DOHH2 (cell line): ENCODE results near the gene TNS1.

Experiments used
- H3F3A ChIP-seq: fragments of 200-600 bp; sonication (generic), shearing (Covaris generic); 2 replicates; pipeline ENCODE4 v1.6.0; 2016; ENCODE audit warnings: antibody characterized with exemption, mild to moderate bottlenecking; ENCODE audit not compliant: control insufficient read depth, insufficient read depth
- H3K27ac ChIP-seq: fragments of 200-600 bp; sonication (generic); 2 replicates; pipeline ENCODE4 v1.5.1; 2014; ENCODE audit warnings: low read depth, mild to moderate bottlenecking, low read length, moderate library complexity
- H3K27me3 ChIP-seq: fragments of 200-600 bp; sonication (generic); 2 replicates; pipeline ENCODE4 v1.6.1; 2014; ENCODE audit warnings: mild to moderate bottlenecking, low read length, mixed read lengths; ENCODE audit not compliant: control insufficient read depth
- H3K36me3 ChIP-seq: fragments of 200-600 bp; sonication (generic); 2 replicates; pipeline ENCODE4 v1.6.1; 2014; ENCODE audit warnings: mild to moderate bottlenecking, low read length, moderate library complexity, mixed read lengths; ENCODE audit not compliant: control insufficient read depth
- H3K4me1 ChIP-seq: fragments of 200-600 bp; sonication (generic); 2 replicates; pipeline ENCODE4 v1.6.1; 2014; ENCODE audit warnings: mild to moderate bottlenecking, low read length, mixed read lengths; ENCODE audit not compliant: control insufficient read depth
- H3K4me2 ChIP-seq: fragments of 200-600 bp; sonication (generic); 2 replicates; pipeline ENCODE4 v1.6.0; 2014; ENCODE audit warnings: mild to moderate bottlenecking, low read length, moderate library complexity
- H3K4me3 ChIP-seq: fragments of 200-600 bp; sonication (generic); 2 replicates; pipeline ENCODE4 v1.5.1; 2014; ENCODE audit warnings: mild to moderate bottlenecking, low read length, mixed read lengths
- H3K79me2 ChIP-seq: fragments of 200-600 bp; sonication (generic); 2 replicates; pipeline ENCODE4 v1.6.1; 2014; ENCODE audit warnings: mild to moderate bottlenecking, low read length, mixed read lengths; ENCODE audit not compliant: control insufficient read depth
- H3K9me2 ChIP-seq: fragments of 200-600 bp; sonication (generic); replicated peaks from 2 replicates; pipeline ENCODE4 v1.6.1; 2014; ENCODE audit warnings: mild to moderate bottlenecking, low read length, mixed read lengths; ENCODE audit not compliant: control insufficient read depth
- H3K9me3 ChIP-seq: fragments of 200-600 bp; sonication (generic); 2 replicates; pipeline ENCODE4 v1.6.1; 2014; ENCODE audit warnings: antibody characterized with exemption, low read length, mixed read lengths; ENCODE audit not compliant: control insufficient read depth, insufficient read depth
- H4K20me1 ChIP-seq: fragments of 200-600 bp; sonication (generic); 2 replicates; pipeline ENCODE4 v1.6.0; 2014; ENCODE audit warnings: low read depth, mild to moderate bottlenecking, antibody characterized with exemption, low read length, moderate library complexity; ENCODE audit not compliant: control insufficient read depth, insufficient read depth
- EZH2phosphoT487 ChIP-seq: fragments of 200-600 bp; sonication (generic); IDR thresholded peaks from 2 replicates; pipeline ENCODE4 v1.6.1; 2017; ENCODE audit warnings: borderline replicate concordance, mild to moderate bottlenecking, antibody characterized with exemption, low read length, moderate library complexity, mixed read lengths
- TF ChIP-seq, protein P1 (sequence below): fragments of 200-600 bp; sonication (generic); IDR thresholded peaks from one replicate; pipeline ENCODE4 v1.5.1; 2014; ENCODE audit warnings: antibody characterized with exemption, mild to moderate bottlenecking, low read depth, low read length; ENCODE audit not compliant: poor library complexity, severe bottlenecking

TNS1 gene

GRCh38 chr2:217897816-217898806, 104.7 kb downstream of the TNS1 start:
- no peaks in the 10 kb centered on the region for H3K36me3 ChIP-seq
- H4K20me1 ChIP-seq, result no peaks in the 10 kb centered on the region
- H3K27me3 ChIP-seq, result no peaks in the 10 kb centered on the region
- no peak for TF ChIP-seq EZH2phosphoT487
- TF ChIP-seq, protein P1, sequence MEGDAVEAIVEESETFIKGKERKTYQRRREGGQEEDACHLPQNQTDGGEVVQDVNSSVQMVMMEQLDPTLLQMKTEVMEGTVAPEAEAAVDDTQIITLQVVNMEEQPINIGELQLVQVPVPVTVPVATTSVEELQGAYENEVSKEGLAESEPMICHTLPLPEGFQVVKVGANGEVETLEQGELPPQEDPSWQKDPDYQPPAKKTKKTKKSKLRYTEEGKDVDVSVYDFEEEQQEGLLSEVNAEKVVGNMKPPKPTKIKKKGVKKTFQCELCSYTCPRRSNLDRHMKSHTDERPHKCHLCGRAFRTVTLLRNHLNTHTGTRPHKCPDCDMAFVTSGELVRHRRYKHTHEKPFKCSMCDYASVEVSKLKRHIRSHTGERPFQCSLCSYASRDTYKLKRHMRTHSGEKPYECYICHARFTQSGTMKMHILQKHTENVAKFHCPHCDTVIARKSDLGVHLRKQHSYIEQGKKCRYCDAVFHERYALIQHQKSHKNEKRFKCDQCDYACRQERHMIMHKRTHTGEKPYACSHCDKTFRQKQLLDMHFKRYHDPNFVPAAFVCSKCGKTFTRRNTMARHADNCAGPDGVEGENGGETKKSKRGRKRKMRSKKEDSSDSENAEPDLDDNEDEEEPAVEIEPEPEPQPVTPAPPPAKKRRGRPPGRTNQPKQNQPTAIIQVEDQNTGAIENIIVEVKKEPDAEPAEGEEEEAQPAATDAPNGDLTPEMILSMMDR, result no peak
- no peaks in the 10 kb centered on the region for H3K9me2 ChIP-seq
- H3K79me2 ChIP-seq, result no peaks in the 10 kb centered on the region
- H3F3A ChIP-seq, result no peaks in the 10 kb centered on the region
- no peaks in the 10 kb centered on the region for H3K9me3 ChIP-seq
- H3K4me1 ChIP-seq, result peaks cover 12% of the 10 kb centered on the region; the same call in 1 of the 2 replicates
- H3K4me3 ChIP-seq, result no peak overlapping the region
- no peak overlapping the region for H3K27ac ChIP-seq
- H3K4me2 ChIP-seq, result no peak overlapping the region

GRCh38 chr2:217897091-217897715, 105.6 kb downstream of the TNS1 start:
- no peaks in the 10 kb centered on the region for H4K20me1 ChIP-seq
- TF ChIP-seq EZH2phosphoT487, result no peak
- TF ChIP-seq, protein P1, result no peak
- H3K4me1 ChIP-seq, result peaks cover 3% of the 10 kb centered on the region; the same call in 1 of the 2 replicates
- H3K9me3 ChIP-seq, result no peaks in the 10 kb centered on the region
- H3K27ac ChIP-seq, result no peak overlapping the region
- no peaks in the 10 kb centered on the region for H3K9me2 ChIP-seq
- H3K4me2 ChIP-seq, result no peak overlapping the region
- H3F3A ChIP-seq, result no peaks in the 10 kb centered on the region
- no peaks in the 10 kb centered on the region for H3K27me3 ChIP-seq
- H3K36me3 ChIP-seq, result no peaks in the 10 kb centered on the region
- no peaks in the 10 kb centered on the region for H3K79me2 ChIP-seq
- H3K4me3 ChIP-seq, result no peak overlapping the region

- H3K9me2 ChIP-seq, result no peaks in the 10 kb centered on the region
- no peaks in the 10 kb centered on the region for H4K20me1 ChIP-seq
- no peaks in the 10 kb centered on the region for H3K4me1 ChIP-seq
- H3K9me3 ChIP-seq, result no peaks in the 10 kb centered on the region
- H3K4me2 ChIP-seq, result no peak overlapping the region
- no peaks in the 10 kb centered on the region for H3K79me2 ChIP-seq
- H3K27me3 ChIP-seq, result no peaks in the 10 kb centered on the region
- no peak for TF ChIP-seq EZH2phosphoT487
- TF ChIP-seq, protein P1, result no peak
- no peak overlapping the region for H3K27ac ChIP-seq
- no peaks in the 10 kb centered on the region for H3F3A ChIP-seq
- H3K4me3 ChIP-seq, result no peak overlapping the region
- H3K36me3 ChIP-seq, result no peaks in the 10 kb centered on the region
Observed at GRCh38 chr2:217895070-217895635, 107.6 kb downstream of the TNS1 start.
